ENCODE data around the gene TMEM132E.

TMEM132E gene

DNA sequence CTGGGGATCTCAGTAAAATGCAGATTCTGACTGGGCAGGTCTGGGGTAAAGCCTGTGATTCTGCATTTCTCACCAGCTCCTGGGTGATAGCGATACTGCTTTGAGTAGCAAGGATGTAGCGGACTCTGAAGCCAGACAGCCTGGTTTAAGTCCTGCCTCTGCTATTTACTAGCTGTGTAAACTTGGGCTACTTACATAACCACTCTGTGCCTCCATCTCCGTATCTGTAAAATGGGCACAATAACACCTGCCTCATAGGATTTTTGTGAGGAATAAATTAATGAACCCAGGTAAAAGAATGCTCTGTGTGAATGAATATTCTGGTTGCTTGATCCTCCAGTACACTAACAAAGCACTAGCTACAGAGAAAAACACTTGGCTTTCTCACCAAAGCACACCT, 54.4 kb downstream of the TMEM132E start:
- no peak for FAIRE-seq
- DNase-seq (ENCODE audit: low spot score): no peak

DNA sequence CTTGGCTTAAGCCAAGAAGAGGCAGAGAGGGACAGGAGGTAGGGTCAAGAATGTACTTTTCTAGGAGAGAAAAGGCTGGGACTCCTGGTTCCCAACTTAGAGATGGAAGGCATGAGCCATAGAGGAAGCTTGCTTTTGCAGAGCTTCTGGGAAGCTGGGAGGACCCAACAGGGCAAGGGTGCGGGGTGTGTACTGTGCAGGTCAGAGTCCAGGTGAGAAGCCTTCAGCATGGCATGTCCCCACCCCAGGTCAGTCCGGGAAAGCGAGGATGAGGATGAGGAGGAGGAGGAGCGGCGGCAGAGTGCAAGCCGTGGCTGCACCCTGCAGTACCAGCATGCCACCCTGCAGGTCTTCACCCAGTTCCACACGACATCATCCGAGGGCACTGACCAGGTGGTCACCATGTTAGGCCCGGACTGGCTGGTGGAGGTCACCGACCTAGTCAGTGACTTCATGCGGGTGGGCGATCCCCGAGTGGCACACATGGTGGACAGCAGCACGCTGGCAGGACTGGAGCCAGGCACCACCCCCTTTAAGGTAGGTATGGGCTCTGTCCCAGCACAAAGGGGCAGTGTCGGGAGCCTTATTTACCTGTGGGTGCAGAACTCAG, 55.3 kb downstream of the TMEM132E start:
- FAIRE-seq: no peak
- DNase-seq (ENCODE audit: low spot score): no peak

DNA sequence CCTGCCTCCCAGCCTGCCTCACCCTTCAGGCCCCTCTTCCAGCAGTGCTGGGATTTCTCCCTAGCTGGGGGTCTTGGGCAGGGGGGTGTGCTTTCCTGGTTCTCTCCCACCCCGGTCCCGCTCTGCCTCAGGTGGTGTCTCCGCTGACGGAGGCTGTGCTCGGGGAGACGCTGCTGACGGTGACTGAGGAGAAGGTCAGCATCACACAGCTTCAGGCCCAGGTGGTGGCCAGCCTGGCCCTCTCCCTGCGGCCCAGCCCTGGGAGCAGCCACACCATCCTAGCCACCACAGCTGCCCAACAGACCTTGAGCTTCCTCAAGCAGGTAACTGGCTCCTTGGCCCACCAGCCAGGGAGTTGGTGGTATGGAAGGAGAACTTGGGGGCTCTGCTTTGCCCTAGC, 56.5 kb downstream of the TMEM132E start:
- FAIRE-seq: no peak
- DNase-seq (ENCODE audit: low spot score): no peak

DNA sequence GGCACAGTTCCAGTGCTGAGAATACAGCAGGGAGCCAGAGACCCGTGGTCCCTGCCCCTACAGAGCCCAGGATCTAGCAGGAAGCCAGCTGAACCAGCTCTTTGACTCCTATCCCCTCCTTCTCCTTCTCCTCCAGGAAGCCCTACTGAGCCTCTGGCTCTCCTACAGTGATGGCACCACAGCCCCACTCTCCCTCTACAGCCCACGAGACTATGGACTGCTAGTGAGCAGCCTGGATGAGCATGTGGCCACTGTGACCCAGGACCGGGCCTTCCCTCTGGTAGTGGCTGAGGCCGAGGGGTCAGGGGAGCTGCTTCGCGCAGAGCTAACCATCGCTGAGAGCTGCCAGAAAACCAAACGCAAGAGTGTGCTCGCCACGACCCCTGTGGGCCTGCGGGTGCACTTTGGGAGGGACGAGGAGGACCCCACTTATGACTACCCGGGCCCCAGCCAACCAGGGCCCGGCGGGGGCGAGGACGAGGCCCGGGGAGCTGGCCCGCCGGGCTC, 57.7 kb downstream of the TMEM132E start:
- FAIRE-seq: no peak
- no peak for DNase-seq (ENCODE audit: low spot score)

DNA sequence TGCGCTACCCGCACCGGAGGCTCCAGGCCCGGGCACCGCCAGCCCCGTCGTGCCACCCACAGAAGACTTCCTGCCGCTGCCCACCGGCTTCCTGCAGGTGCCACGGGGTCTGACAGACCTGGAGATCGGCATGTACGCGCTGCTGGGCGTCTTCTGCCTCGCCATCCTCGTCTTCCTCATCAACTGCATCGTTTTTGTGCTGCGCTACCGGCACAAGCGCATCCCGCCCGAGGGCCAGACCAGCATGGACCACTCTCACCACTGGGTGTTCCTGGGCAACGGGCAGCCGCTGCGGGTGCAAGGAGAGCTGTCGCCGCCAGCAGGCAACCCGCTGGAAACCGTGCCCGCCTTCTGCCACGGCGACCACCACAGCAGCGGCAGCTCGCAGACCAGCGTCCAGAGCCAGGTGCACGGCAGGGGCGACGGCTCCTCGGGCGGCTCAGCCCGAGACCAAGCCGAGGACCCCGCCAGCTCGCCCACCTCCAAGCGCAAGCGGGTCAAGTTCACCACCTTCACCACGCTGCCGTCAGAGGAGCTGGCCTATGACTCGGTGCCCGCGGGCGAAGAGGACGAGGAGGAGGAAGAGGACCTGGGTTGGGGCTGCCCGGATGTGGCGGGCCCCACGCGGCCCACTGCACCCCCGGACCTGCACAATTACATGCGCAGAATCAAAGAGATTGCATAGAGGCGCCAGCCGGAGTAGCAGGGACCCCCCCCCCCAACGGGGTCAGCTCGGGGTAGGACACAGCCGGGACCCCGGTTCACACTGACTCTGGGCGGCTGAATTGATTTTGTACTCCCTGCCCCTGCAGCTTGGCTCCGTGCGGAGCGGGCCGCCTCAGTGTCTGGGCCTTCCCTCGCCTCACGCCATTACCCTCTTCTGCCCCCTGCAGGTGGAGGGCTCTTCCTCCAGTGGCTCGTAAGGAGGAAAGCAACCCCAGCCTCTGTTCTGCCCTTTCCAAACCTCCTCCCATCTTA, 58.5 kb downstream of the TMEM132E start:
- peak; percentile 63 for DNase-seq (ENCODE audit: low spot score)
- FAIRE-seq: no peak

DNA sequence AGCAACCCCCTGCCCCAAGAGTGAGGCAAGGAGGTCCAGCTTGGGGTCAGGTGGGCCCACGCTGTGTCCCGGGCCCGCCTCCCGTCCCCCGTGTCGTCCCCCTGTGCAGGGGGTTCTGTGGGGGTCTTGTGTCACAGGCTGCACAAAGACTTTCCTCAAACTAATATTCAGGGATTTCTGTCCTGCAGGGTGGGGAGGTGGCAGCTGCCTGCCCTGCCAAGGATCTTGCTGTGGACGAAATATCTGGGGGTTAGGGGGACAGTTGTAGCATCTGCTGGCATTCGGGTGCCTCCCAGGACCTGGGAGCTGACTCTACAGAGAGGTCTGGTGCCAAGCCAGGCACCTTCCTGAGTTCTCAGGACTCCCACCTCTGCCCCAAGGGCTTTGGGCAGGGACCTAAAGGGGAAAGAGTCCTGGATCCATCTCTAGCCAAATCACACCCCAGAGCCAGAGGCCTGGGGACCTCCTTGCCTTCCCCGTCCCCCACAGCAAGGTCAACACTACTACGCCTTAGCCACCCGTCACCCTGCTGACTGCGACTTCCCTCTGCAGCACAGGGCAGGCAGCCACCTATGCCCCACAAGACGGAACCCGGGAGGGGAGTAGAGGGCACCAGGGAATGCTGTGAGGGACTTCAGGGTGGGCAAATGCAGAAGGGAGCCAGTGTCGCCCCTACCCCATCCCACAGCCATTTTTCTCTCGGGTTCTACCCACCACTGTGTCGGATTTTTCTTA, 59.3 kb downstream of the TMEM132E start:
- DNase-seq (ENCODE audit: low spot score) (no peak), FAIRE-seq (no peak)

DNA sequence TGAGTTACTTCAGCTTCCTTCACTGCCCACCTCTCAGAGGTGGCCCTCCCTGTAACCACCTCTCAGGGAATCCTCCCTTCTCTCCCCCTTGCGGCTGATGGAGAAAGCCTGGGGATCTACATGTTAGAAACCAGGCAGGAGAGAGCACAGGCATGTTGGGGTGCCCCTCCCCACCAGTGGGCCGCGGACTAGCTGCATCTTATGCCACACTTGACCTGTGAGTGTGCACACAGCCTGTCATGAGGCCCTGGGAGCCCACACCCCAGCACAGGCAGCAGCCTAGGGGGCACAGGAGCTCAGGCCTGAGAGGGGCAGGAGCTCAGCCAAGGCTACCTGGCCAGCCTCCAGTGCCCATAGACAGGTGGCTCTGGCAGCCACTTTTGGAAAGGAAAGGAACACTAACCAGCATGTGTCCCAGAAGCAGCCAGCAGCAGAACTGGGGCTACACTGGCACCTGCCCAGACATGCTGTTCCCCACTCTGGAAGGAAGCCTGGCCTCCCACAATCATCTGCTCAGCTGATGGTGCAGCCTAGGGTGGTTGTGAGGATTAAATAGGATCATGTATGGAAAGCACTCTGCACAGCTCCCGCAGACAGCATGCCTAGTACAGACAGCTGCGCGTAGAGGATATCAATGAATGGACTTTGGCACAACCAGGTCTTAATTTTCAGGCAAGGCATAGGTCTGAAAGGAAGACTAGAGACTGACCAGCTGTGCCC, 60.5 kb downstream of the TMEM132E start:
- DNase-seq (ENCODE audit: low spot score): no peak
- FAIRE-seq: no peak

DNA sequence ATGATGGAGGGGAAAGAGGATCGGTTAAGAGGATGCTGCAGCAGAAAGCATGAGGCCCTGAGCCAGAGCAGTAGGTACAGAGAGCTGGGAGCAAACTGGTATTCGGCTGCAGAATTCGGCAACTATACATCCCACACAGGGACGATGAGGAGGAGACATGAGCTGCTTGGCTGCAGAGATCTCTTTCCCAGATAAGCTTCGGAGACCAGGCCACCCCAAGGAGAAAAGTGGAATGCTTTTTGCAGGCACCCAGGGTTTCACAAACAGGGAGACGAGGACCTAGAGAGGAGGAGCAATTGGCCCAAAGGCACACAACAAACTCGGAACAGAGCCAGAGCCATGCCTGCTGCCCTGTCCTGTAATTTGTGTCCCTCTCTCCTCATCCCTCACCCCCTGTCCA, 62.0 kb downstream of the TMEM132E start:
- DNase-seq (ENCODE audit: low spot score) (no peak), FAIRE-seq (no peak)

DNA sequence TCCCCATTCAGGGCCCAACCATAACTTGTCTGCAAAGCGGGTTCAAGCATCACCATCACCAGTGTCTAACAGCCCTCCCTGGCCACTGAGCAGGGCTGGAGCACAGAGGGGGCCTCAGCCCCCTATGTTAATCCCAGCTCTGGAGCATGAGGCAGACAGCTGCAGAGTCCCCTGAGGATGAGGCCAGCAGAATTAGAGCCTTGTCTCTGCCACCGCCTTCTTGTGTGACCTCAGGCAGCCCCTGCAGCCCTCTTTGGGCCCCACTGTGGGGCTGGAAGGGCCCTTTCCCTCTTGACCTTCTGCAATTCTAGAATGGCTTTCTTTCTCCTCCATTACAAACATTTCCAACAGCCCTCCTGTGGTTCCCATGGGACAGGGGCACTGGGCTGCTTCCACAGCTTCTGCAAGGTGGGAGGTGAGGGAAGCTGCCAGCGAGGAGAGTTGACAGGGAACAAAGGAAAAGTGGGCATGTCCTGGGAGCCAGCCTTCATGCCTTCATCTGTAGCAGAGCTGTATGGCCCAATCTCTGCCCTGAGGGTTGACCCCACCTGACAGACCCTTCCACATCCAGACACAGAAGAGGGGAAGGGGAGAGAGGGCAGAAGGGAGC, 65.7 kb downstream of the TMEM132E start:
- DNase-seq (ENCODE audit: low spot score) (no peak), FAIRE-seq (no peak)

DNA sequence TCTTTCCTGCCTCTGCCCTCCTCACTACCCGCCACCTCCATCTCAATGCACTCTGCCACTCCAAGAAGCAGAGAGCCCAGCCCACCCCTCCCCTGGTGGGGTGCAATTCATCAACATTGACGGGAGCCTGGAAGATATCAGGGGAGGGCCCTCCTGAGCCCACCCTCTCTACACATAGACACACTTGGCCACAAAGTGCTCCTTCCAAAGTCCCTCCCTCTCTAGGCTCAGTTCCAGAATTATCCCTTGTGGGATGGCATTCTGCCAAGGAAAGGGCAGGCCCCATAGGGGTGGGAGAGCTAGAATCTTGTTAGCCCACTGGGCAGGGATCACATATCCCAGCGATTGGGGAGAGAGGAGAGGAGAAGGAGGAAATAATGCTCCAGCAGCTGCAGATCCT, 66.2 kb downstream of the TMEM132E start:
- no peak for DNase-seq (ENCODE audit: low spot score)
- no peak for FAIRE-seq

DNA sequence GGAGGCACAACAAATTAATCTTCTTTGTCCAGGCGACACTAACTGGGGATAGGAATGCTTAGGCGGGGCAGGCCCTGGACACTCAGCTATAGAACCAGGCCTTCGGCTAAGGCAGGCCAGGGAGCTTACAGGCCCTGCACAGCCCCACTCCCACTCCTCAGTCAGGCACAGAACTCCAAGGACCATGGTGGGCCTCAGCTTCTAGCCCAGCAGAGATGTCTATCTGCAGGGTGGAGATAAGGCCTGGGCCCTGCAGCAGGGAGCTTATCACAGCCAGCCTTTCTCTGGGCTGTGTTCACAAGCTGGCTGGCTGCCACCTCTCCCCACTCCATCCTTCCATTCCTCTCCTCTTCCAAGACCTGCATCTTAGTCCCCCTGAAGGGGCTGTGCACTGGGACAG, 68.1 kb downstream of the TMEM132E start:
- no peak for FAIRE-seq
- DNase-seq (ENCODE audit: low spot score): no peak

DNA sequence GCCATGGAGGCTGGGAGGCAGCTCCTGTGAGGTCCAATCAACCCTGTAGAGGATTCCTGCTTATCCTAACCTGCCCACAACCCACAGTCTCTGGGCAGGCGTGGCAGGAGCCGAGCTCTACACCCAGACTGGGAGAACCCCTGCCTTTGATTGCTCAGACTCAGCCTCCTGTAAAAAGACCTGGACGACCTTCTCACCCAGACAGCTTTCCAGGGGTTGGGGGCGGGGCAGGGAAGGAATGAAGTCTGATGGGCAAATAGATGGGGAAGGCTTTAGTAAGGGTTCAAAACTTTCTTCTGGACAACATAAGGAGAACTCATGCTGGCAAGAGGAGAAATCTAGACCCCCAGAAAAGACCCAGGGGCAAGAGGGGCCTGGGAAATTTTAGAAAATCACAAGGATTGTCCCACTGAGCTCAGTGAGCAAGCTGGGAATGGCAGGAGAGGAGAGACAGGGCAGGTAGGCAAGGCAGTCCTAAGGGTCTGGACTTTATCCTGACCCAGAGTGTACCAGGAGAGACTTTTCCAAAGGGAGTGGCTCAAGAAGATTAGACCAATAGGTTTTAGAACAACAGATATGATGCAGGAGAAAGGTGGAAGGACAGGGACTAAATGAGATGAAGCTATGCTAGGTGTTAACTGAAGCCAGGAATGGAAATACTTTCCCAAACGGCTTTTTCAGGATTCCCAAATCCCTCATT, 70.8 kb downstream of the TMEM132E start:
- FAIRE-seq (no peak), DNase-seq (ENCODE audit: low spot score) (no peak)

DNA sequence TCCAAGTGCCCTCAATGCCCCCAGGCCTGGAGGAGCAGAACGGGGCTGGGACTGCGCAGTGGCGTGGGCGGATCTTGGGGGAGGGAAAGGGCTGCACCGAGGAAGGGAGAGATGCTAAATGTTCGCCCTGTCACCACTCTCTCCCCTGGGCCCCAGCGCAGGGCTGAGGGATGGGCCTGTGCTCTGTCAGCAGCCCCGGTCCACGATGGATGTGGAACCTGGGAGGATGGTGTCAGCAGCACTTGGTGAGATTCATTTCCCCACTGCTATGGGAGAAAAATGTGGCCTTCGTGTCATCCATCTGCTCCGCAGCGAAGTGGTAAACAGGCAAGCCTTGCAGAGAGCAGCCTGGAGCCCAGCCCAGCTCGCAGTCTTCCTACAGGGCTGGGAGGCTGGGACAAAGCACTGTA, 72.0 kb downstream of the TMEM132E start:
- DNase-seq (ENCODE audit: low spot score) (no peak), FAIRE-seq (no peak)

DNA sequence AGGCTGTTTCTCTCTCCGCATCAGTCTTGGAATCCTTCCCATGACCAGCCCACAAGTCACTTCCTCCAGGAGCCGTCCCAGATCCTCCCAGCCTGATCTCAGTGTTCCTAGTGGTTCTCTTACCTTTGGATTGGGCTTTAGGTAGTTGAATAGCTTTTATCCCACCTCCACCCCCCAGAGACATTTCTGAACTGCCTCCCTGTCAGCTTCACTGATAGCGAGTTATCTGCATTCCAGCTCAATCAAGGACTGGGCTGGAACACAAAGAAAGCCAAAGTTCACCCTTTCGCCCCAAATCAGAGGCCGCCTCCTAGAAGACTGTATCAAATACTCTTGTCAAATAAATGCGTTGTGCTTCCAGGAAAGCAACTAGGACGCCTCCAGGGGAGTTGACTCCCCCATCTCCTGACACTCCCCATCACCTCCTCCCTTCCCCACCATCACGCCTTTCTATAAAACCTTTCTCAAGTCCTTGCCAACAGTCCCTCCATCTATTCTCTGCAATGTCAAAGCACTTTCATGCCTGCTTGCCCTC, 72.7 kb downstream of the TMEM132E start:
- no peak for DNase-seq (ENCODE audit: low spot score)
- FAIRE-seq: no peak

DNA sequence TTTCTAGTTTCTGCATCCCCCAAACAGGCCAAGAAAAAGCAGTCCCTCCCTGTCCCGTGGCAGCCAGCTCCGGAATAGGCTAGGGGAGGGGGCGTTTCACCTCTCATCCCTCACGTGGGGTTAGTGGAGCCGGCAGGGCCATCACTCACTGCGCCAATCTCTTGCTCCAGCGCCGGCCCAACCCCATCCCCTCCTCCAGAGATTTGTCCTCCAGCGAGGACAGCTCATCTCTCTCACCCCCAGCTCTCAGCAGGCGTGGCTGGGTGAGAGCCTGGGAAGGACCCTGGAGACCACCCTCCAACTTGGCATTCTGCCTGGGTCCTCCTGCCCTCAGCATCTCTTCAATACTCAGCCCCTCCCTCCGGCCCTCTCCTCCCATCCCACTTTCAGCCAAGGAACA, 74.1 kb downstream of the TMEM132E start:
- no peak for DNase-seq (ENCODE audit: low spot score)
- FAIRE-seq: no peak

DNA sequence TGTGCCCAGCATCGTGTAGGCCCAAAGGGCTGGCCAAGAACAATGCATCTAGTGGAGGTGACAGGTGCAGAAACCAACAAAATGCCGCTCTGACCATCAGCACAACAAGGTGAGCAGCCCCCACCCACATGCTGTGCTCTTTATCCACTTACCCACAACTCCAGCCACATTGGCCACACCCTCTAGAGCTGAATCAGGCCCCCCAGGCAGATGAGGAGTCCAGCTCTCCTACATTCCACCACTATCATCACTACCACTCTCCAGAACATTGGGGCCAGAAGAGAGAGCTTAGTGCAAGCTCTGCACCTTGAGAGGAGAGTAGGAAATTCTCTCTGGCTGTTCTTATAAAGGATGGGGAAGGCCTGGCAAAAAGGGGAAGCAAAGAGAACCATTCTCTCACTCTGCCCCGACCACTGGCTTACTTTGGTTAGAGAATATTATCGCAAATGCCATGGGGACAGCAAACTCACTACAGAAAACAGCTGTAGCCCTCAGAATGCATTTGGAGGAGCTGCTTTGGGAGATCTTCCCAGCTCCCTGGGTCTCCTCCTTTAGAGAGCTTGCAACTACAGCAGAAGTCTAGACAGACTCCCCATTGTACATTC, 75.0 kb downstream of the TMEM132E start:
- FAIRE-seq: no peak
- no peak for DNase-seq (ENCODE audit: low spot score)

DNA sequence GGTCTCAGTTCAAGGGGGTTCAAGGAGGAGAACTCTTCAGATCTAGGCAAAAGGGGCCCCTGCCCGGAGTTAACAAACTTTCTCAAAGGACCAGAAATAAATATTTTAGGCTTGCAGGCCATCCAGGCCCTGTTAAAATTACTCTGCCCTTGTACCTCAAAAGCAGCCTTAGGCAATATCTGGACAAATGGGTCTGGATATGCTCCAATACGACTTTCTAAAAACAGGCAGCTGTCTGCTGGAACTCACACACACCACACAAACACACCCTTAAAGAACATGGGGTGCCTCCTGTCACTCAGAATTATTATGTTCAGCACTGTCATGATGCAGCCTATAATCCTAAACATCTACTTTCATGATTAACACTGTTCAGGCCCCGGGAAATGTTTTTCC, 75.5 kb downstream of the TMEM132E start:
- FAIRE-seq: no peak
- no peak for DNase-seq (ENCODE audit: low spot score)

DNA sequence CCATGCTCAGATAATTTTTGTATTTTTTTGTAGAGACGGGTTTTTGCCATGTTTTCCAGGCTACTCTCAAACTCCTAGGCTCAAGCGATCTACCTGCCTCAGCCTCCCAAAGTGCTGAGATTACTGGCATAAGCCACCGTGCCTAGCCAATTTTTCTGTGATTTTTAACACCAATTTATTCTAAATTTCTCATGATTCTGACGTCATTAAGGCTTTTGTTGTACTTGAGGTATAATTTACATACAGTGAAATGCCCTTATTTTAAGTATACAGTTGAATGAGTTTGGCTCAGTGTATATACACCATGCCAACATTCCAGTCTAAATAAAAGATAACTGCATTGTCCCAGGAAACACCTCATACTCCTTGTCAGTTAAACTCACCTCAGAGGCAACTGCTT, 77.4 kb downstream of the TMEM132E start:
- FAIRE-seq (no peak), DNase-seq (ENCODE audit: low spot score) (no peak)

DNA sequence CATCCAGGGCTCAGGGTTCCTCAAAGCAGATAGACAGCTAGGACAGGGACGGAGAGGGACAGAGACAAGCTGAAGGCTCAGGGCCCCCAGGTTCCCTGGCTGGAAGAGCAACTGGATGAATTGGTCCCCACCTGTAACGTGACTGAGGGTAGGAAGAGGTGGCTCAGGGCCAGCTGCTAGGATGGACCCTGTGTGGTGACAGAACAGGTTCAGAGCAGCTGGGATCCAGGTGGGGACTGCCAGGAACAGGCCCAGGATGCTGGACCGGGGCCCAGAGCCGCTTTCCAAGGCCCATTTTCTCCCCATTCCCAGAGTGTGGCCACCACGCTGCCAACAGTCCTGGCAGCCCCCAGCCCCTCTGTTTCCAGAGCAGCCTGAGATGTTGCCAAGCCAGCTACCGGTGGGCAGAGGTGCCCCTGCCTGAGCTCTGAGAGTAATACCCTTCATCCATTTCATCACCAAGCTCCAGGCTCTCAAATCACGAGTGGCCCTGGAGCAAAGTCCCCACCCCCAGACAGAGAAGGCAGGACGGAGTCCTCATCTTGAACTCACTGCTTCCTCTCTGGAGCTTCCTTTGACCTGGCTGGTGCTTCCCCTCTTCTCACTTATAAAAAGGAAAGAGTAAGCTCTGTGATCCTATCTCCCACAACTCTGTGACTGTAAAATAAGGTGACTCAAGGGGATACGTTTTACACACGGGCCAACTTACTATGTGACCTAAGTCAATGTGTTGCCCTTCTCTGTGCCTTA, 79.6 kb downstream of the TMEM132E start:
- no peak for FAIRE-seq
- no peak for DNase-seq (ENCODE audit: low spot score)

Measured in urothelium cell line (cell line).